Measurements from ENCODE around the gene RAB6B. TPM values are rescaled to one million over a fixed set of nuclear protein-coding genes. Genes with fewer than 3 reads are reported as not detected.

The RAB6B gene
- total RNA-seq, 1 donor = 0.36 TPM

GRCh38 chr3:133843634-133844033 lies 52.0 kb downstream of the RAB6B start:
- no peak for TF ChIP-seq CTCF (IDR thresholded peaks at IDR 0.05; ENCODE audit: insufficient read depth, low read length)
- no peak for DNase-seq (ENCODE audit: low read depth)
- no peak overlapping the region for H3K4me3 ChIP-seq (ENCODE audit: low read depth, low read length)

GRCh38 chr3:133842158-133842557 lies 53.5 kb downstream of the RAB6B start:
- no peak for TF ChIP-seq CTCF (IDR thresholded peaks at IDR 0.05; ENCODE audit: insufficient read depth, low read length)
- no peak overlapping the region for H3K4me3 ChIP-seq (ENCODE audit: low read depth, low read length)
- DNase-seq (ENCODE audit: low read depth) = no peak

DNA sequence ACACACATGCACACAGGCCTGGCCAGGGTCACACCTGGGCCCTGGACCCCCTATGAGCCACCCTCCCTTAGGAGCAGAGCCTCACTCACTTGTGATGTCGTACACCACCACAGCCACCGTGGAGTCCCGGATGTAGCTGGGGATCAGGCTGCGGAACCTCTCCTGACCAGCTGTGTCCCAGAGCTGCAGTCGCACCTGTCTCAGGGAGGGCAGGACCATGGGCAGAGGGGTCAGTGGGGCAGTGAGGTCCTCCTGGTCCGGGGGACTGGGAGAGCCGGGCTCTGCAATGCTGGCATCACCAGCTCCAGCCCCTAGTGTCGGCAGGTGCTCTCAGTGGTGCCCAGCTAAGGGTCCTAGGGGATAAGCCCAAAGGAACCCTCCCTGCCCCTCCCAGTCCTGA lies 54.5 kb downstream of the RAB6B start:
- no peak for DNase-seq (ENCODE audit: low read depth)
- no peak for TF ChIP-seq CTCF (IDR thresholded peaks at IDR 0.05; ENCODE audit: insufficient read depth, low read length)
- H3K4me3 ChIP-seq (ENCODE audit: low read depth, low read length) = no peak overlapping the region

GRCh38 chr3:133840767-133841166 lies 54.9 kb downstream of the RAB6B start:
- DNase-seq (ENCODE audit: low read depth) = no peak
- no peak overlapping the region for H3K4me3 ChIP-seq (ENCODE audit: low read depth, low read length)
- no peak for TF ChIP-seq CTCF (IDR thresholded peaks at IDR 0.05; ENCODE audit: insufficient read depth, low read length)

DNA sequence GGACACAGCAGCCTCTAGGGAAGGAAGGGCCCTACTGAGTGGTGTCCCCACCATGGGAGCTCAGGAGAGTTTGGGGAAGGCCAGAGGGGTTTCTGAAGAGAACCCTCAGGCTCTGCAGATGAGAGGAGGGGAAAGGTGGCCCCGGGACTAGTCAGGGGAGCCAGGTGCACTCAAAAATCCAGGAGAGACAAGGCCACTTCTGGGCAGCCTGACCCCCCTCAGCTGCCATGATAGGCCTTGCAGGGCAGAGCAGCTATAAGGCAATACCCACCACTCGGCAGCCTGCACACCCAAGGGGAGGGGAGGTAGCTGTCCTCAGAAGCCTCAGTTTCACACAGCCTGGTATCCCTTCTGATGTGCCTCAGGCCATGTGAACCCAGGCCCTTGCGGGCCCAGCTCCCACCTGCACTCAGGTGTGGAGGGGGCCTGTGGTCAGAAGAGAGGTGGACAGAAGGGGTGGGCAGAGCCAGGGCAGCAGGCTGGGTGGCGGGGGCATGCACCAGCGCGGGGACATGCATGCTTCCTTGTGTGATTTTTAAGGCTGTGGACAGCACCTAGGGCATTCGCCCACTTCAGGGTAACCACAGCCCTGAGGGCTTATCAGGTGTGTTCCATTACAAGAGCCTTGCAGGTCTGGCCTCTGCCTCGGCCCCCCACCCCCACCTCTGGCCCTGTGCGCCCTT lies 55.5 kb downstream of the RAB6B start:
- H3K4me3 ChIP-seq (ENCODE audit: low read depth, low read length) = no peak overlapping the region
- no peak for DNase-seq (ENCODE audit: low read depth)
- TF ChIP-seq CTCF (IDR thresholded peaks at IDR 0.05; ENCODE audit: insufficient read depth, low read length) = no peak

DNA sequence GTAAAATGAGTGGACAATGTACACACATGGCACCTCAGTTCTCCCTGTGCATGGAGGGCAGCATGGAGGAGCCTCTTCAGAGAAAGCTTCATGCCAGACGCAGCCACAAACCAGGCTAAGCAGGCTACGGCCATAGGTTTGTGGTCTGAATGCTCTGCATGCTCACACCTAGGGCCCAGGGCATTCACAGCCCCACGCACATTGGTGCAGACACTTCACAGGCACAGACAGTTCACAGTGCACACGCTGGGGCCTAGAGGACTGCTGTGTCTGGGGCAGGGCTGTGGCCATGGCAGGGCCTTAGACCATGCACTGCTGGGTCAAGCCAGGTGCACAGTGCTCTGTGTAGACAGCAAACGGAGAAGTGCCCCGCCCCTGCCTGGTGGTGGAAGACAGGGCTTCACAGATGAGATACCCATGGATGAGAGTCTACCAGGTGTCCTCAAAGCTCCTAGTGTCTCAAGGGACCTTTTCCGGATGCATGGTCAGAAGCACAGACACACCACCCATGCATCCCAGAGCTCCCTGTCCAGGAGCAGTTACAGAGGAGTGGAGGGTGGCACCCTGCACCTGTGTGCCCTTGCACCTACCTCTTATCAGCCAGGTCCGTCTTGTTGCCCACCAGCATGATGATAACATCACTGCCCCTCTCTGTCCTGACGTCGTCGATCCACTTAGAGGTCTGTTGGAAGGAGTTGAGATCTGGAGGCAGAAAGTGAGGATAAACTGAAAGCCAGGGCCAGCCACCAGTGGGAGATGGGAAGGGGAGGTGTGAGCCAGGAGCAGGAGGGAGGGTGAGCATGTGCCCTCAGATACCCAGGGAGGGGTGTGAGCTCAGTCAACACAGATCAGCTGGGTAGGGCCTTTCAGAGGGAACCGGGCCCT lies 56.5 kb downstream of the RAB6B start:
- no peak overlapping the region for H3K4me3 ChIP-seq (ENCODE audit: low read depth, low read length)
- TF ChIP-seq CTCF (IDR thresholded peaks at IDR 0.05; ENCODE audit: insufficient read depth, low read length) = no peak
- no peak for DNase-seq (ENCODE audit: low read depth)
